GM19463 (cell line): ENCODE results near the gene PRKAG2.
"Not testable (repeated sequence)": the region's sequence is repeated elsewhere in the genome, so short reads cannot be mapped to it uniquely, and the experiment has no call there.

Experiments
- ATAC-seq: cut with Tn5 transposase; IDR thresholded peaks from one replicate; pipeline ENCODE4 v1.9.1; 2021; ENCODE audit warnings: mild to moderate bottlenecking, moderate library complexity; ENCODE audit not compliant: unreplicated experiment

Gene PRKAG2

DNA sequence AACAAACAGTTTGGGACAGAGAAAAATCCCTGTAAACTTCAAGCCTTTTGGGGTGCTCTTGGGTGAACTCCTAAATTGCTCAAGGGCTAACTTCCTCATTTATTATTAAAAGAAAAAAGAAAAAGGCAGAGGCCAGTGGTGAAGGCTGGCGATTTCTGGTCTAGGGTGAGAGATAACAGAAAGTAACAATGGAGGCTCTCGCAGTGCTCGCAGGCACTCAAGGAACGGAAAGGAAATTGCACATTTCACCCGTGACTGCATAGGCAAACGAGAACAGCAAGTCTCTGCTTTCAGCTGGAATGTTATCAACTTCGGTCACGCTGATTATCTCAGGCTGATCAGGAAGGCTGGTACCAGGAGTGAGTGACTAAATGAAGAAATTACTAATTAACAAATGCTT is 70.7 kb downstream of the PRKAG2 start:
- ATAC-seq = no peak

DNA sequence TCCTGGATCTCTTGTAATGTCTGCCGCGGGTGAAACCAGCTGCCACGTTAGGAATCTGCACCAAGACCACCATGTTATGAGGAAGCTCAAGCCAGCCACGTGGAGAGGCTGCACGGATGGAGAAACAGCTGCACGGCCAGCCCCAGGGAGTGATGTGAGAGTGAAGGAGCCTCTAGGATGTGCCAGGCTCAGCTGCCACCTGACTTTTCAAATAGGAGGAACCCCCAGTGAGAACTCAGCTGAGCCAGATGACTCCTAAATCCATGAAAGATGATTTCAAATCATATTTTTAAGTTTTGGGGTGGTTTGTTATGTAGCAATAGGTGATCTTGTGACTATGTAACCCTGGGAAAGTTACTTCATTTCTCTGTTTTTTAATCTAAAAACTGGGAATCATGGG is 71.7 kb downstream of the PRKAG2 start:
- no peak for ATAC-seq

DNA sequence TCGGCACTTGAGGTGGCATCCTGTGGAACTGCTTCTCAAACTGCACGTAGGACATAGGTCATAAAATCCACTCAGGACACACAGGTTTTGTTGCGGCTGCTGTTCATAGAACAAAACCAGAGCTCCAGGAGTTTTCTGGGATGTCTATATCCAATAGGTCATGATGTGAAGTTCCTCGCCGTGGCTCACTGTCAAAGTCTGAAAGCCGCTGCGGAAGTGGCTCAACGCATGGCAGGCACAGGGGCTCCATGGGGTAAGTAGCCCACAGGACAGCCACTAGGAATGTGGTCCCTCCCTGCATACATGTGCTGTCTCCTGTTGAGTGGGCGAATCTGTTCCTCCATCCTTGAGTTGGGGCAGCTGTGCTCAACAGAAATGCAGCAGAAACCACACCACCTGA is 72.2 kb downstream of the PRKAG2 start:
- ATAC-seq = no peak

GRCh38 chr7:151803841-151804240 is 73.1 kb downstream of the PRKAG2 start:
- no peak for ATAC-seq

GRCh38 chr7:151802469-151802846 is 74.5 kb downstream of the PRKAG2 start:
- ATAC-seq = no peak

DNA sequence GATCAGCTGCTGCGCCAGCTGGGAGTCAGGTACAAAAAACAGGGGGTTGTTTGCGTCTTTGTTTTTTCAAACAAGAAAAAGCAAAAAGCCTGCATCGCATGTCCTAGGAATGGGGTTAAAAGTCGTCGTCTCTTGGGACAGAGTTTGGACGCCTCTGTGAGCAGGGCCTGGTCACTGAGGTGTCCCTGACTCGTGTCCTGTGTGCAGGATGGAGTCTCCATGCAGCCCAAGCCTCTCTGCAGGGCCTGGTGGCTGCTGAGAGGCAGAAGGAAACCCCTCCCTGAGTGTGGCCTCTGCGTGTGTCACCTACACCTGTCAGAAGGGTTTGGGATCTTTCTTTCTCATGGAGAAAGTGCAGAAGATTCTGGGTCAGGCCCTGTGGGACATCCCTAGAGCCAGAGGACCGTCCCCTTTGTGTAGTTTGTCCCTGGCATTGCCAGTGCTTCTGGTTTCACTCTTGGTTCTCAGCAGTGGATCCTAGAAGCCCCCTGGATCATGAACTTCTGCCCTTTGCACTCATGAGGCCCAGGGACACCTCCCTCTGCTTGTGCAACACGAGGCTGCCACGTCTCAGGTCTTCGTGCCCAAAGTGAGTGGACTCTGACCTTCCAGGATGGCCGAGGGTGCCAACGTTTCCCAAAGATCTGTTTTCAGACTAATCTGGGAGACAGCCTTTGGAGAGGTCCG is 75.0 kb downstream of the PRKAG2 start:
- ATAC-seq = no peak

GRCh38 chr7:151801291-151801690 is 75.6 kb downstream of the PRKAG2 start:
- ATAC-seq = no peak

DNA sequence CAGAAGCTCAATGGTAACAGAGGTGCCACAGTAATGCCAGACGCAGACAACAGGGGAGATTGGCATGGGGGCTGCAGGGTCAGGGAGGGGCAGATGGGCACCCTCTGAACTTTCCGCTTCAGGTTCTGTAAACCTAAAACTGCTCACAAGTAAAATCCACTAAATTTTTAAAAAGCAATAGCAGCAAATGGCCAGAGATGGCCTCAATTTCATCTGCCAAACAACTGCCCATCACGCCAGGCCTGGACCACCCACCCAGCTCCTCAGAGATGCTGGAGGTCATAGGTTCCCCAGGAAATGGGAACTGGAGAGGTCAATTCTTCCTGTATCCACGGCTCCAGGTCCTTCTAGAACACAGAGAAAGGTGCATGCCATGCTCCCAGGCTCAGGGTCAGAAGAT is 76.1 kb downstream of the PRKAG2 start:
- no peak for ATAC-seq

DNA sequence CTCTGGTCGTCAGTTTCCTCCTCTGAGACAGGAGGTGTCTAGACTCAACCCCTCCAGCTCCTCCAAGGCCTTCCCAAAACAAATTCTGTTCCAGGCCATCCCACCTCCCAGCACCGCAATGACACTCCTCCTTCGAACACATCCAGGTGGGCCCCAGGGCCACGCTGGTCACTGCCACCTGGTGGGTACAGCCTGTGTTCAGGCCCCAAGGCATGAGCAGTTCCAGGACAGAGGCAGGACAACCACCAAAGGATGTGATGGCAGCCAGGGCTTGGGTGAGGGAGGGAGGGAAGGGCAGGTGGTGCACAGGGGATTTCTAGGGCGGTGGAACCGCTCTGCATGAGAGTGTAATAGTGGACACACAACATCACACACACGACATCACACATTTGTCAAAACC is 76.5 kb downstream of the PRKAG2 start:
- no peak for ATAC-seq

- ATAC-seq = no peak
Observed at GRCh38 chr7:151799506-151799905, 77.4 kb downstream of the PRKAG2 start.

GRCh38 chr7:151798851-151799448 is 78.0 kb downstream of the PRKAG2 start:
- no peak for ATAC-seq

- not testable (repeated sequence) for ATAC-seq
Observed at GRCh38 chr7:151797667-151798307, 79.1 kb downstream of the PRKAG2 start.

DNA sequence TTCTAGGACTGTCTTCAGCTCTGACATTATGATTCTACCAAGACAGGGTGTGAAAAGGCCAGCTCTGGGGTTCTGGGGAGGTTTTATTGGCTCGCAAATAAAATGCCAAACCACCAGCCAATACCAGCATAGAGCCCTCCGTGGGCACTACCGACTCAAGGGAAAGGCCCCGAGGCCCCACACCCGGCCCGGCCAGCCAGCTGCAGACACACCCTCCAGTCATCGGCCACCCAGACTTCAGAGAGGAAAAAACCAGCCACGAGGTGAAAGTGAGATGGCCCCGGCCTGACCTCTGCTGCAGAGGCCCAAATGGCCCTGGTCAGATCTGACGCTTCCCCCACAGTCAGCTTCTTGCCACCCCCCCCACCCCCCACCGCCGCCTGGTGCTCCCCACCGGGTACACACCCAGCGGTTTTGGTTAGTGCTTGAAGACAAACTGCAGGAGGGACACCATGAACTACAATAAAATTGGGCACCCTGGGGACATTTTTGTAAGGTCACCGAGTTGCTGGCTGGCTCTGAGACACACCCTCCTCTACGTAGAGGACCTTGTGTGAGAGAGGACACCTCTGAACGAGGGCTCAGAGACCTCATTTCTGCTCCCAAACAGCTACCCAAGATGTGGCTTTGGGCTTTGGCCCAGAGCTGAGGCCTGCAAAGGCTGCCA is 79.9 kb downstream of the PRKAG2 start:
- no peak for ATAC-seq

DNA sequence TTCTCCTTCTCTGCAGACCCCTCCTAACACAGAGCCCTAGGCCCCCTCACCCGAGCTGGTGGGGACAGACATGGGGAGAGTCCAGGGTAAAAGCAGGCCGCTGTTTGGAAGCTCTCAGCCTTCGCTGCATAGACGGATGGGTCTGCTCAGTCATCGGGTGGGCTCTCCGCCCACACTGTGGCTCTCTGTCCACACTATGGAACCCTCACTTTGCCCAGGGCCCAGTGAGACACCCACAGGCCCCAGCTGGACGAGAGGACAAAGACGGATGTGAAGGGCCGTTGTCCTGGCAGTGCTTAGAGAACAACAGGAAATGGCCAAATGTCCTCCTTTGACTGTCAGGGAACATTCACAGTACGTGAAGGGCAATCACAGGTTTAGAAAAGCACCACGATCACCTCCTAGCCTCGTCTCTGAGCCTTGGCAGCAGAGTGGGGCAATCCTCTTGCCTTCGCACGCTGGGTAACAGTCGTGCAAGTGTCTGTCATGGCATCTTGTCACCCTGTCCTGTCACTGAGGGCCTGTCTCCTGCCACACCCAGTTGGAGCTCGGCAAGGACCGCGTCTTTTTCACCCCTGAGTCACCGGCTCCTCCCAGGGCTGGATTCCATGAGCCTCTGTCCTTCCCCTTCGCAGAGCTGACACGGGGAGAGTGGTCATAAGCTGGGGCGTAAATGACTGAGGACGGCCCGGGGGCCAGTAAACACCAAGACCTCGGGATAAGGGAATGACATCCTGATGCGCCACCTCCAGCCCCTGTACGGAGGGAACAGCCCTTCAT is 80.6 kb downstream of the PRKAG2 start:
- ATAC-seq = no peak

DNA sequence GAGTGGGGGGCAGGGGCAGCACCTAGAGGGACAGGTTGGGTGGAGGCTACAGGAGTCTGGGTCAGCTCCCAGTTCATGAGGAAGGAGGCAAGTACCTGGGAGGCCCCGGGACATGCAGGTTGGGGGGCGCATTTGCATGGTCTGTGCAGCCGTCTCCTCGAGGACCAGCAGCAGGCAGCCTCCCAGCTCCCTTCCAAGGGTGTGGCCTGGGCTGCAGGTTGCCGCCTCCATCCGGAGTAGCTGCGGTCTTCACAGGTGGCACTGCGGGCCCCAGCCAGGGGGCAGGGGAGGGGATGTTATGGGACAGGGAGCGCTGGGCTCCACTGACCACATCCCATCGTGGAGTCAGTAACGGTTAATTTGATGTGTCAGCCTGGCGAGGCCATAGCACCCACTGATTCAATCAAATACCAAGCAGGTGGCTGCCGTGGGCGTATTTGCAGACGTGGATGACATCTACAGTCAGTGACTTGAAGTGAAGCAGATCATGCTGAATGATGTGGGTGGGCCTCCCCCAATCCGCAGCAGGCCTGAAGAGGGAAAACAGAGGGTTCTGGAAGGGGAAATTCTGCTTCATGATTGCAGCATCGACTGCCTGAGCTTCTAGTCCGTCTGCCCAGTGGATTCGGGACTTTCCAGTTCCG is 81.6 kb downstream of the PRKAG2 start:
- ATAC-seq = peak; percentile 56

DNA sequence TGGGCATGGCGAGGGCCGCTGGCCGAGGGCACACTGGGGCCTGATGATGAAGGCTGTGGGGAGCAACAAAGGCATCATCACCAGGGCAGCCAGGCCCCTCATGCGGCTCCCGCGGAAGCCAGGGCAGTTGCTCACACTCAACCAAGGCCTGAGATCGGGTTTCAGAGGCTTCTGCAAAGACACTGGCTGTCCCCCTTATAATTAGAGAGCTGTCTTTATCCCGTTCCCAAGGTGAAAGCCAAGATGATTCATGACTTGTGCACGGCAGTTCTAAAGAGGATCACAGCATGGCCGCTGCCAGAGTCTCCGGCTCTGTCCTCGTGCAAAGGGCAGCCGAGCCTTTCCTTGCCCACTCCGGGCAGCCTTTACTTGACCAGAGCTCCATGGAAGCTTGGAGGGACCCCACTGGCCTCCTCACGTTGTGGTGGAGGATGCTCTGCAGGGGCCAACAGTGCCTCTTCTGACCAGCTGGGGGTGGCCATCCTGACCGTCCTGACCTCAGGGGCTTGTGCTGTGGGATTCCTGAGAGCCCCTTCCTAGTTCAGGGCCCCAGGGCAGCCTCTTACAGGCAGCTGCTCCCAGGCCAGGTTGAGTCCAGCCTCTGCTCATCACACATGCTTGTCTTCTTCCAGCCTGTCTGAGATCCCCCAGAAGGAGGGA is 82.3 kb downstream of the PRKAG2 start:
- ATAC-seq = no peak

DNA sequence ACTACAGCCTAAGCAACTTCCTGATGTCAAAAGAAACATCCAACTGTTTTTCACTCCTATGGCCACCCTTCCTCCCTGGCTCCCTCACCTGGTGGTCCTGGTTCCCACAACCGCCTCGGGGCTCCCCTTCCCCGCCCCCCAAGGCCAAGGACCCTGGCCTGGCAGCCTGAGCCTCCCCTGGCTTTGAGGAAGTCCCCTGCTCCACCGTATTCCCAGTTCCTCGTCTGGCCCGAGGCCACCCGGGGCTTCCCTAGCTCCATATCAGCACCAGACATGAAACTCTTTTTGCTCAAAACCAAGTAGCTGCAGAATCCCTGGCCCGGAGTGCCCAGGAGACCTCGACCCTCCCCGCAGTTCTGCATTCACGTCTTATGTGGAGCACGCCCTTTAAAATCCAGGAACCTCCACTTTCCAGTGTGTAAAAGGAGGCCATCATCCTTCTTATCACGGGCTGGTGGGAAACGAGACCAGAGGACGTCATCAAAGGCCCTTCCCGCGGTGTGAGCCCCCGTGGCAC is 82.9 kb downstream of the PRKAG2 start:
- ATAC-seq = no peak

- no peak for ATAC-seq
Observed at GRCh38 chr7:151793531-151793951, 83.4 kb downstream of the PRKAG2 start.

DNA sequence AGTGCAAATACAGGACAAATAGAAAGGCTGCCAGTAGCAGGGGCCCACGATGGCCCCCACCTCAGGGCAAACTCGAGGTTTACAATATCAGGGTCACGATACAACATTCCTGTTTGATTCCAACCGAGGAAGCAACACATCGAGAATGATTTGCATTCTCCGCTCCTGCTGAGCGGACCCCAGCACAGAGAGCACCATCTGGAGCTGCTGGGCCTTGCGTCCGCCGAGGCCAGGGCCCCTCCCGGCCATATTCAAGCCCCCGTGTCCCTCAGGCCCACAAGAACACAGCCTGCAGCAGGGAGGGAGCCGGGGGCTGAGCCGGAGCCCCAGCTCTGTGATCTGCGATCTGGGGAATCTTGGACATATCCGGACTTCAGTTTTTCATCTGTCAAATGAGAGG is 84.3 kb downstream of the PRKAG2 start:
- no peak for ATAC-seq

- no peak for ATAC-seq
Observed at GRCh38 chr7:151792086-151792485, 84.8 kb downstream of the PRKAG2 start.
